Smooth muscle cell (in vitro differentiated cells): ENCODE data around the gene MID1. TPM values are rescaled to one million over a fixed set of nuclear protein-coding genes. Genes with fewer than 3 reads are reported as not detected.

Experiments
- DNase-seq: peaks from one replicate; lab custom pipeline; 2025; ENCODE audit not compliant: unreplicated experiment; lab: John Stamatoyannopoulos, UW
- H2AFZ ChIP-seq: fragments of 200-600 bp; sonication (generic); 2 replicates; pipeline ENCODE4 v1.6.0; 2016; ENCODE audit warnings: antibody characterized with exemption, low read depth, mild to moderate bottlenecking
- H3F3A ChIP-seq: fragments of 200-600 bp; sonication (generic); 2 replicates; pipeline ENCODE4 v1.6.0; 2017; ENCODE audit warnings: antibody characterized with exemption, low read depth
- H3K27ac ChIP-seq: fragments of 200-600 bp; sonication (generic); 2 replicates; pipeline ENCODE4 v1.5.1; 2016; ENCODE audit warnings: low read depth, mild to moderate bottlenecking
- H3K27me3 ChIP-seq: fragments of 200-600 bp; sonication (generic); 2 replicates; pipeline ENCODE4 v1.6.1; 2016; ENCODE audit warnings: low read depth, mild to moderate bottlenecking
- H3K36me3 ChIP-seq: fragments of 200-600 bp; sonication (generic); 2 replicates; pipeline ENCODE4 v1.5.1; 2016; ENCODE audit warnings: low read depth
- H3K4me1 ChIP-seq: fragments of 200-600 bp; sonication (generic); 2 replicates; pipeline ENCODE4 v1.5.1; 2016; ENCODE audit warnings: low read depth
- H3K4me2 ChIP-seq: fragments of 200-600 bp; sonication (generic); 2 replicates; pipeline ENCODE4 v1.6.0; 2016; ENCODE audit warnings: mild to moderate bottlenecking
- H3K4me3 ChIP-seq: fragments of 200-600 bp; sonication (generic); 2 replicates; pipeline ENCODE4 v1.5.1; 2016; ENCODE audit warnings: mild to moderate bottlenecking
- H3K79me2 ChIP-seq: fragments of 200-600 bp; sonication (generic); 2 replicates; pipeline ENCODE4 v1.6.0; 2016; ENCODE audit warnings: low read depth, mild to moderate bottlenecking
- H3K9ac ChIP-seq: fragments of 200-600 bp; sonication (generic); 2 replicates; pipeline ENCODE4 v1.6.0; 2016; ENCODE audit warnings: low read depth
- H3K9me3 ChIP-seq: fragments of 200-600 bp; sonication (generic); replicated peaks from 2 replicates; pipeline ENCODE4 v1.5.1; 2016; ENCODE audit warnings: low read depth
- H4K20me1 ChIP-seq: fragments of 200-600 bp; sonication (generic); 2 replicates; pipeline ENCODE4 v1.6.0; 2016; ENCODE audit warnings: low read depth
- WGBS: methylation state at CpG from one replicate; pipeline ENCODE4 v1.1.7; 2016; ENCODE audit warnings: low lambda C conversion rate; 5-methylcytosine and 5-hydroxymethylcytosine counted together
- polyA plus RNA-seq: library from polyadenylated mRNA; unstranded; fragments of >200 nt; fragmentation: Nextera tagmentation; extraction: Ambion mirVana; gene quantifications from 2 replicates; pipeline ENCODE4 v1.2.1, GENCODE V29; 2016
- total RNA-seq: library from RNA; depleted of rRNA; stranded (reverse); fragments of >200 nt; gene quantifications from 2 replicates; pipeline ENCODE4 v1.2.3, GENCODE V29; 2014
- TF ChIP-seq, protein P1 (sequence below): fragments of 200-600 bp; sonication (generic); IDR thresholded peaks from 2 replicates; pipeline ENCODE4 v1.5.1; 2017; ENCODE audit warnings: borderline replicate concordance, mild to moderate bottlenecking, antibody characterized with exemption; ENCODE audit not compliant: insufficient read depth, poor library complexity, severe bottlenecking

MID1 gene
- total and polyA plus RNA-seq, 2 experiments from 2014 or later = 22.6 to 45.2 TPM

DNA sequence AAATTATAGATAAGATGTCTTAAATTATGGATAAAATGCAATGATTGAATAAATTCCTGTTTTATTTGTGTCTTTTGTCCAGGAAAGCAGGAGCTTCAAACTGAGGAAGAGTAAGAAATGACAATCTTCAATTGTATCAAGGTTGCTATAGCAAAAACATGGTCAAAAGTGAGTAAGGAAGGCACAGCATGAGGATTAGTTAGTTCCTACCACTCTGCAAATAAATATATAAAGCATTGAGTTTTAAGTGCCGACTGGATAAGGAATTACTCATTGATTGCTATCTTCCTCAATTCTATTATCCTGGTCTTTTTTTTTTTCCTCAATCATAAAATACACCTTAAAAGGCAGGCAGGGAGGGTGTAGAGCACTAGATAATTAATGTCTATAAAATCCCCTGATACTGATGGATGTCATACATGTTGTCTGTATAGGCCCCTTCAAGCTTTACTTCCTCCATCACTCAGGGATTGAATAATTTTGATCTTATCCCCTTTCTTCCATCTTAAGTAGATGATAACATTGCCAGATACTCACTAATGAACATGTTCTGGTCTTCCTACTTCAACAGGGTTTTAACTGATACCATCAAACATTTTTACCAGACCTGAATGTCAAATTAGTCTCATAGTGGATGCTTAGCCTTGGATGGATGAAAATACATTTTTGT is 86.6 kb downstream of the MID1 start:
- no peaks in the 10 kb centered on the region for H3K36me3 ChIP-seq
- H3K4me3 ChIP-seq = no peak overlapping the region
- H3K9me3 ChIP-seq = no peaks in the 10 kb centered on the region
- H2AFZ ChIP-seq = no peak overlapping the region
- WGBS = 78% methylated on average over 1 of the region's 1 CpG
- H3K79me2 ChIP-seq = peaks cover 19% of the 10 kb centered on the region
- peaks cover 18% of the 10 kb centered on the region for H4K20me1 ChIP-seq
- H3K27ac ChIP-seq = no peak overlapping the region
- H3K9ac ChIP-seq = no peak overlapping the region
- TF ChIP-seq, protein P1, sequence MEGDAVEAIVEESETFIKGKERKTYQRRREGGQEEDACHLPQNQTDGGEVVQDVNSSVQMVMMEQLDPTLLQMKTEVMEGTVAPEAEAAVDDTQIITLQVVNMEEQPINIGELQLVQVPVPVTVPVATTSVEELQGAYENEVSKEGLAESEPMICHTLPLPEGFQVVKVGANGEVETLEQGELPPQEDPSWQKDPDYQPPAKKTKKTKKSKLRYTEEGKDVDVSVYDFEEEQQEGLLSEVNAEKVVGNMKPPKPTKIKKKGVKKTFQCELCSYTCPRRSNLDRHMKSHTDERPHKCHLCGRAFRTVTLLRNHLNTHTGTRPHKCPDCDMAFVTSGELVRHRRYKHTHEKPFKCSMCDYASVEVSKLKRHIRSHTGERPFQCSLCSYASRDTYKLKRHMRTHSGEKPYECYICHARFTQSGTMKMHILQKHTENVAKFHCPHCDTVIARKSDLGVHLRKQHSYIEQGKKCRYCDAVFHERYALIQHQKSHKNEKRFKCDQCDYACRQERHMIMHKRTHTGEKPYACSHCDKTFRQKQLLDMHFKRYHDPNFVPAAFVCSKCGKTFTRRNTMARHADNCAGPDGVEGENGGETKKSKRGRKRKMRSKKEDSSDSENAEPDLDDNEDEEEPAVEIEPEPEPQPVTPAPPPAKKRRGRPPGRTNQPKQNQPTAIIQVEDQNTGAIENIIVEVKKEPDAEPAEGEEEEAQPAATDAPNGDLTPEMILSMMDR = no peak
- no peaks in the 10 kb centered on the region for H3K4me1 ChIP-seq
- H3K4me2 ChIP-seq = no peak overlapping the region
- H3F3A ChIP-seq = no peaks in the 10 kb centered on the region
- H3K27me3 ChIP-seq = no peaks in the 10 kb centered on the region
- DNase-seq = no peak

DNA sequence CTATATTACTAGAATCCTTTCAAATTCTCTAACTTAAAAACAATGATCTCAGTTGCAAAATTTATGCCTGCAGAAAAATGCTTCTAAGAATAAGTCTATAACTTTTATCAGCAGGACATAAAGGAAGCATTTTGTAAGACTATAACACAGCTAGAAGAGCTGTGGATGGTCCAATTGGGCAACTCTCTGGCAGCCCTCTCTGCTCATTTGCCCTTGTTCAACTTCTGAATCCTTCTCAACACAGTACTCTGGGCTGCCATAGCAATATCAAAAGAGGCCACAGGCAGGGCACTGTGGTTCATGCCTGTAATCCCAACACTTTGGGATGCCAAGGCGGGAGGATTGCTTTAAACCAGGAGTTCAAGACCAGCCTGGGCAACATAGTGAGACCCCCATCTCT is 88.5 kb downstream of the MID1 start:
- Histone ChIP-seq H2AFZ (no peak overlapping the region), H3K4me1 (no peaks in the 10 kb centered on the region), H4K20me1 (peaks cover 18% of the 10 kb centered on the region), H3K79me2 (peaks cover 9% of the 10 kb centered on the region), H3K9me3 (no peaks in the 10 kb centered on the region), H3K27me3 (no peaks in the 10 kb centered on the region), H3K36me3 (no peaks in the 10 kb centered on the region), H3K9ac (no peak overlapping the region), H3K4me3 (no peak overlapping the region), H3K4me2 (no peak overlapping the region), H3K27ac (no peak overlapping the region), H3F3A (no peaks in the 10 kb centered on the region)
- TF ChIP-seq, protein P1 = no peak
- 74% methylated on average over 1 of the region's 1 CpG for WGBS
- DNase-seq = no peak

DNA sequence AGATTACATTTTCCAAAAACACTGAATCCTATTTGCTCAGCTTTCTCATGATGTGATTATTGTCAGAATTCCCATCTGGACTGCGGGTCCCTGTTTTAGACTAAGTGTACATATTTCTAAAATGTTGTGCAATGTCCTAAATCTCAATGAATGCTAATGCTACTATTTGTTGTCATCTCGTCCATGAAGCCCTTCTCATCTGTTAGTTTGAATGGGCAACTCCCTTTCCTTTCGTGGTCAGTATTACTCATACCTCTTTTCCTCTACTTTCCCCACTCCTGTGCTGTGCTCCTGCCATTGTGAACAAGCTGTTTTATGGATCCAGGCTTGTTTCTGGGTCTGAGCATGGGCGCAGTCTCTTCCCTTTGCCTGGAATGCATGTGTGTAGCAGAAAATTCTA is 91.0 kb downstream of the MID1 start:
- Histone ChIP-seq H3K27me3 (no peaks in the 10 kb centered on the region), H3K9ac (no peak overlapping the region), H3K36me3 (no peaks in the 10 kb centered on the region), H3K79me2 (peaks cover 6% of the 10 kb centered on the region), H3K4me3 (no peak overlapping the region), H3K9me3 (no peaks in the 10 kb centered on the region), H3F3A (no peaks in the 10 kb centered on the region), H4K20me1 (peaks cover 11% of the 10 kb centered on the region), H3K27ac (no peak overlapping the region), H3K4me2 (no peak overlapping the region), H2AFZ (no peak overlapping the region), H3K4me1 (no peaks in the 10 kb centered on the region)
- WGBS = 56% methylated on average over 4 of the region's 4 CpGs
- TF ChIP-seq, protein P1 = no peak
- no peak for DNase-seq

DNA sequence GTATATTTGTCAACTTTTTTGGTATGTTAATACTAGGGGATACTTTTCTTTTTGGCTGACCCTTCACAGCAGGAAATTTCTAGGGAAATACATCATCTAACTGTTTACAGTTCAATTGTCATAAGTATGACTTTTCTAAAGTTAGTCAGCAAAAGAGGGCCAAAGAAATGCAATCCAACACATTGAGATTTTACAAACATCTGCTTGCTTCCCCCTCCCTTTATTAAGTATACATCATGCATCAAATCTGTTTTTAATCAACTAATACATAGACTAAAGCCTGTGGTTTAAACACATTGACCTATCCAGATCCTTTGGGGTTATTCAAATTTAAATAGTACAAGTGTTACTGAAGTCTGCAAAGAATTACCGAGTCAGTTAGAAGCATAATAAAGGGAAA is 93.9 kb downstream of the MID1 start:
- no peaks in the 10 kb centered on the region for H3K36me3 ChIP-seq
- DNase-seq = no peak
- peaks cover 4% of the 10 kb centered on the region for H4K20me1 ChIP-seq
- WGBS = 75% methylated on average over 1 of the region's 1 CpG
- no peaks in the 10 kb centered on the region for H3K79me2 ChIP-seq
- no peaks in the 10 kb centered on the region for H3K4me1 ChIP-seq
- TF ChIP-seq, protein P1 = no peak
- no peak overlapping the region for H2AFZ ChIP-seq
- no peaks in the 10 kb centered on the region for H3K9me3 ChIP-seq
- H3K4me3 ChIP-seq = no peak overlapping the region
- H3K4me2 ChIP-seq = no peak overlapping the region
- no peak overlapping the region for H3K27ac ChIP-seq
- H3K9ac ChIP-seq = no peak overlapping the region
- H3K27me3 ChIP-seq = no peaks in the 10 kb centered on the region
- H3F3A ChIP-seq = no peaks in the 10 kb centered on the region
